Measurements from ENCODE around the gene TMEM61.
A peak's percentile ranks its signal among the peaks of the same experiment; 100 is the strongest.

Gene TMEM61

GRCh38 chr1:54949053-54949452, 31.4 kb upstream of the TMEM61 start:
- H3K9ac ChIP-seq (ENCODE audit: low read length): no peak overlapping the region
- no peak overlapping the region for H4K5ac ChIP-seq (ENCODE audit: low read length)
- H3K18ac ChIP-seq (ENCODE audit: low read length): no peak overlapping the region
- no peaks in the 10 kb centered on the region for H3K27me3 ChIP-seq (ENCODE audit: insufficient read depth, low read length, poor library complexity)
- H4K8ac ChIP-seq (ENCODE audit: low read depth, low read length): no peak overlapping the region
- H3K4me3 ChIP-seq (ENCODE audit: low read length): no peak overlapping the region
- no peak overlapping the region for H2AK5ac ChIP-seq (ENCODE audit: low read length)
- no peak overlapping the region for H3K27ac ChIP-seq (ENCODE audit: low read depth, low read length)
- H3K4ac ChIP-seq (ENCODE audit: low read depth, low read length): no peak overlapping the region
- H3K4me2 ChIP-seq (ENCODE audit: low read length): no peak overlapping the region
- no peak for DNase-seq
- WGBS (ENCODE audit: extremely low coverage, insufficient coverage, low lambda C conversion rate): no CpG with 5 or more reads among the region's 4 CpGs
- H3K4me1 ChIP-seq (ENCODE audit: control insufficient read depth, low read depth, low read length): no peaks in the 10 kb centered on the region
- H3K56ac ChIP-seq (ENCODE audit: low read length): no peak overlapping the region
- no peak overlapping the region for H2BK15ac ChIP-seq (replicated peaks; ENCODE audit: low read depth)
- H3K36me3 ChIP-seq (ENCODE audit: control insufficient read depth, insufficient read depth, low read length): no peaks in the 10 kb centered on the region
- no peak overlapping the region for H3K23ac ChIP-seq (ENCODE audit: low read length)
- H2BK120ac ChIP-seq (ENCODE audit: low read depth, low read length): no peak overlapping the region
- no peak overlapping the region for H2BK5ac ChIP-seq (ENCODE audit: low read length)
- H3K79me2 ChIP-seq (ENCODE audit: control insufficient read depth, insufficient read depth, low read length): no peaks in the 10 kb centered on the region
- H3K79me1 ChIP-seq (ENCODE audit: low read length): no peaks in the 10 kb centered on the region

GRCh38 chr1:54950006-54950368, 30.4 kb upstream of the TMEM61 start:
- no peaks in the 10 kb centered on the region for H3K4me1 ChIP-seq (ENCODE audit: control insufficient read depth, low read depth, low read length)
- WGBS (ENCODE audit: extremely low coverage, insufficient coverage, low lambda C conversion rate): no CpG with 5 or more reads among the region's 6 CpGs
- H3K79me2 ChIP-seq (ENCODE audit: control insufficient read depth, insufficient read depth, low read length): no peaks in the 10 kb centered on the region
- H3K4me3 ChIP-seq (ENCODE audit: low read length): no peak overlapping the region
- no peak overlapping the region for H4K8ac ChIP-seq (ENCODE audit: low read depth, low read length)
- H4K5ac ChIP-seq (ENCODE audit: low read length): no peak overlapping the region
- no peak overlapping the region for H3K23ac ChIP-seq (ENCODE audit: low read length)
- H3K36me3 ChIP-seq (ENCODE audit: control insufficient read depth, insufficient read depth, low read length): no peaks in the 10 kb centered on the region
- no peak overlapping the region for H3K4me2 ChIP-seq (ENCODE audit: low read length)
- no peak overlapping the region for H2BK15ac ChIP-seq (replicated peaks; ENCODE audit: low read depth)
- DNase-seq: no peak
- no peaks in the 10 kb centered on the region for H3K79me1 ChIP-seq (ENCODE audit: low read length)
- H3K56ac ChIP-seq (ENCODE audit: low read length): peak overlapping the region; percentile 80
- H3K27ac ChIP-seq (ENCODE audit: low read depth, low read length): no peak overlapping the region
- no peak overlapping the region for H3K4ac ChIP-seq (ENCODE audit: low read depth, low read length)
- no peak overlapping the region for H2BK5ac ChIP-seq (ENCODE audit: low read length)
- H3K27me3 ChIP-seq (ENCODE audit: insufficient read depth, low read length, poor library complexity): no peaks in the 10 kb centered on the region
- peak overlapping the region; percentile 57 for H3K9ac ChIP-seq (ENCODE audit: low read length)
- H3K18ac ChIP-seq (ENCODE audit: low read length): no peak overlapping the region
- H2AK5ac ChIP-seq (ENCODE audit: low read length): no peak overlapping the region
- no peak overlapping the region for H2BK120ac ChIP-seq (ENCODE audit: low read depth, low read length)

- Histone ChIP-seq H3K27me3 (ENCODE audit: insufficient read depth, low read length, poor library complexity) (no peaks in the 10 kb centered on the region), H3K27ac (ENCODE audit: low read depth, low read length) (no peak overlapping the region), H3K4ac (ENCODE audit: low read depth, low read length) (peak overlapping the region; percentile 44), H3K4me2 (ENCODE audit: low read length) (peak overlapping the region; percentile 4), H2BK120ac (ENCODE audit: low read depth, low read length) (no peak overlapping the region), H3K79me2 (ENCODE audit: control insufficient read depth, insufficient read depth, low read length) (no peaks in the 10 kb centered on the region), H3K23ac (ENCODE audit: low read length) (no peak overlapping the region), H2BK15ac (replicated peaks; ENCODE audit: low read depth) (no peak overlapping the region), H3K56ac (ENCODE audit: low read length) (peak overlapping the region; percentile 80), H2AK5ac (ENCODE audit: low read length) (no peak overlapping the region), H4K5ac (ENCODE audit: low read length) (peak overlapping the region; percentile 2), H3K4me1 (ENCODE audit: control insufficient read depth, low read depth, low read length) (no peaks in the 10 kb centered on the region), H3K79me1 (ENCODE audit: low read length) (no peaks in the 10 kb centered on the region), H3K36me3 (ENCODE audit: control insufficient read depth, insufficient read depth, low read length) (no peaks in the 10 kb centered on the region), H4K8ac (ENCODE audit: low read depth, low read length) (no peak overlapping the region), H2BK5ac (ENCODE audit: low read length) (no peak overlapping the region), H3K9ac (ENCODE audit: low read length) (peak overlapping the region; percentile 57), H3K4me3 (ENCODE audit: low read length) (no peak overlapping the region), H3K18ac (ENCODE audit: low read length) (peak overlapping the region; percentile 13)
- peak; percentile 88 for DNase-seq
- WGBS (ENCODE audit: extremely low coverage, insufficient coverage, low lambda C conversion rate): no CpG with 5 or more reads among the region's 27 CpGs
Measured at GRCh38 chr1:54950369-54951163, 29.9 kb upstream of the TMEM61 start.

- no peak overlapping the region for H3K56ac ChIP-seq (ENCODE audit: low read length)
- no peaks in the 10 kb centered on the region for H3K27me3 ChIP-seq (ENCODE audit: insufficient read depth, low read length, poor library complexity)
- no peak overlapping the region for H3K9ac ChIP-seq (ENCODE audit: low read length)
- no peak overlapping the region for H4K8ac ChIP-seq (ENCODE audit: low read depth, low read length)
- no peak overlapping the region for H2BK120ac ChIP-seq (ENCODE audit: low read depth, low read length)
- no peak overlapping the region for H4K5ac ChIP-seq (ENCODE audit: low read length)
- H3K23ac ChIP-seq (ENCODE audit: low read length): no peak overlapping the region
- WGBS (ENCODE audit: extremely low coverage, insufficient coverage, low lambda C conversion rate): no CpG with 5 or more reads among the region's 4 CpGs
- no peak overlapping the region for H3K4me2 ChIP-seq (ENCODE audit: low read length)
- no peaks in the 10 kb centered on the region for H3K79me2 ChIP-seq (ENCODE audit: control insufficient read depth, insufficient read depth, low read length)
- H3K36me3 ChIP-seq (ENCODE audit: control insufficient read depth, insufficient read depth, low read length): no peaks in the 10 kb centered on the region
- no peak overlapping the region for H3K4ac ChIP-seq (ENCODE audit: low read depth, low read length)
- H3K27ac ChIP-seq (ENCODE audit: low read depth, low read length): no peak overlapping the region
- no peak overlapping the region for H2BK15ac ChIP-seq (replicated peaks; ENCODE audit: low read depth)
- H3K4me1 ChIP-seq (ENCODE audit: control insufficient read depth, low read depth, low read length): no peaks in the 10 kb centered on the region
- no peaks in the 10 kb centered on the region for H3K79me1 ChIP-seq (ENCODE audit: low read length)
- no peak overlapping the region for H3K4me3 ChIP-seq (ENCODE audit: low read length)
- H2AK5ac ChIP-seq (ENCODE audit: low read length): no peak overlapping the region
- no peak for DNase-seq
- H2BK5ac ChIP-seq (ENCODE audit: low read length): no peak overlapping the region
- H3K18ac ChIP-seq (ENCODE audit: low read length): no peak overlapping the region
Measured at GRCh38 chr1:54951810-54952226, 28.6 kb upstream of the TMEM61 start.

- no peak overlapping the region for H3K23ac ChIP-seq (ENCODE audit: low read length)
- H3K36me3 ChIP-seq (ENCODE audit: control insufficient read depth, insufficient read depth, low read length): no peaks in the 10 kb centered on the region
- DNase-seq: no peak
- H2BK120ac ChIP-seq (ENCODE audit: low read depth, low read length): no peak overlapping the region
- H4K8ac ChIP-seq (ENCODE audit: low read depth, low read length): no peak overlapping the region
- no peak overlapping the region for H3K4me2 ChIP-seq (ENCODE audit: low read length)
- H2BK15ac ChIP-seq (replicated peaks; ENCODE audit: low read depth): no peak overlapping the region
- H3K9ac ChIP-seq (ENCODE audit: low read length): no peak overlapping the region
- no peak overlapping the region for H3K18ac ChIP-seq (ENCODE audit: low read length)
- H3K4ac ChIP-seq (ENCODE audit: low read depth, low read length): no peak overlapping the region
- no peak overlapping the region for H3K27ac ChIP-seq (ENCODE audit: low read depth, low read length)
- H2AK5ac ChIP-seq (ENCODE audit: low read length): no peak overlapping the region
- H2BK5ac ChIP-seq (ENCODE audit: low read length): no peak overlapping the region
- no peak overlapping the region for H3K4me3 ChIP-seq (ENCODE audit: low read length)
- H3K56ac ChIP-seq (ENCODE audit: low read length): no peak overlapping the region
- H4K5ac ChIP-seq (ENCODE audit: low read length): no peak overlapping the region
- WGBS (ENCODE audit: extremely low coverage, insufficient coverage, low lambda C conversion rate): no CpG with 5 or more reads among the region's 4 CpGs
- H3K79me1 ChIP-seq (ENCODE audit: low read length): no peaks in the 10 kb centered on the region
- H3K27me3 ChIP-seq (ENCODE audit: insufficient read depth, low read length, poor library complexity): no peaks in the 10 kb centered on the region
- H3K4me1 ChIP-seq (ENCODE audit: control insufficient read depth, low read depth, low read length): no peaks in the 10 kb centered on the region
- H3K79me2 ChIP-seq (ENCODE audit: control insufficient read depth, insufficient read depth, low read length): no peaks in the 10 kb centered on the region
Measured at GRCh38 chr1:54952950-54953718, 27.3 kb upstream of the TMEM61 start.
